GM21526 (cell line): ENCODE data around the gene HLTF.
A peak's percentile ranks its signal among the peaks of the same experiment; 100 is the strongest.
"Not testable (repeated sequence)": the region's sequence is repeated elsewhere in the genome, so short reads cannot be mapped to it uniquely, and the experiment has no call there.

Experiments used
- ATAC-seq: cut with Tn5 transposase; IDR thresholded peaks from one replicate; pipeline ENCODE4 v1.9.1; 2021; ENCODE audit warnings: moderate library complexity; ENCODE audit not compliant: unreplicated experiment, low FRiP score

HLTF gene

GRCh38 chr3:148997623-148998022 lies 88.7 kb downstream of the HLTF start:
- no peak for ATAC-seq

GRCh38 chr3:148992635-148993255 lies 93.6 kb downstream of the HLTF start:
- no peak for ATAC-seq

DNA sequence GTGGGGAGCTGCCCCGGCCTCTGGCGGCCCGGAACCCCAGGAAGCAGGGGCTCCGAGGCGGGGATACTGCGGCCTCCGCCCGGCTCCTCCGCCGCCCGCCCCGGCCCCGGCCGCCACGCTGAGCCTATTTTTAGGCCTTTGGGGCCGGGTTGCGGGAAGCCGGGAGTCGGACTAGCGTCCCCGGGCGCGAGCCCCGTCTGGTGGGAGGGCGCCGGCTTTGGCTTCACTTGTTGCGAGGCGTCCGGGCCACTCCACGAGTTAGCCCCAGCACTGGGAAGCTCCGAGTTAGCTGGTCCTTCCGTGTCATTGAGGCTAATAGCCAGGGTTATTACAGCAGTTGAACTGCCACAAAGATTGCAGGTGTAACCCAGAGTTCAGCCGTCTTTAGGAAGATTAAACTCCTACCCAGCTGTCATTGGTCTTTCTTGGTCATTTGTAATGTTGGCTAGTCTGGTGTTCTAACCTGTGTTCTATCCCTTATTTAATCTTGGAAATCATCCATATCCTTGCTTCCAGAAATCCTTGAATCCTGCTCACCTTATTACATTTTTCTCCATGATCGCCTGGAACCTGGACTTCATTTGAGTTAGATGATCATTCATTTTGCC lies 94.2 kb downstream of the HLTF start:
- ATAC-seq = peak; percentile 25

GRCh38 chr3:148991219-148992026 lies 94.9 kb downstream of the HLTF start, which contains the start of gene GYG1:
Gene GYG1, plus strand, starts transcription at chr3:148991540. Its CDS starts 101 bp downstream, at chr3:148991641.
- peak; percentile 85 for ATAC-seq

DNA sequence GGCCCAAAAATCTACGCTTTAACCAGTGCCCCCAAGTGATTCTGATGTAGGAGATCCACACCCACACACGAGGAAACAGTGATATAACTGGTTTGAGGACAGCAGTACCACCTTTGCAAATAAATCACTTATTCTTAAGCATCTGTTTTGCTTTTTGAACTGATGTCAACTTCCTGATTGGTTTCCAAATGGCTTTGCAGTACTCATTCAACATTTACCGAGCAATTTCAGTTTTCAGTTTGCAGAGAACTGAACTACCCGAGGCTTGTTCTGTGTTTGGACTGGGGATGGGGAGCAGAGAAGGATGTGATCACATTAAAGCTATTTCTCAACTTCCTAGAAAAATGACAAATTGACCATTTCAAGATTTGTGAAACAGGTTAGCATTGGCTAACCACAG lies 96.1 kb downstream of the HLTF start:
- ATAC-seq = no peak

- ATAC-seq = not testable (repeated sequence)
These were observed 98.8 kb downstream of the HLTF start for GRCh38 chr3:148987551-148987950.

- ATAC-seq = no peak
These were observed 105.1 kb downstream of the HLTF start for GRCh38 chr3:148981273-148981672.
